Measurements from ENCODE around the gene ZBTB34. TPM values are rescaled to one million over a fixed set of nuclear protein-coding genes. Genes with fewer than 3 reads are reported as not detected.

ZBTB34 gene
- total RNA-seq, 1 experiment from 2014 or later = 1.6 TPM

DNA sequence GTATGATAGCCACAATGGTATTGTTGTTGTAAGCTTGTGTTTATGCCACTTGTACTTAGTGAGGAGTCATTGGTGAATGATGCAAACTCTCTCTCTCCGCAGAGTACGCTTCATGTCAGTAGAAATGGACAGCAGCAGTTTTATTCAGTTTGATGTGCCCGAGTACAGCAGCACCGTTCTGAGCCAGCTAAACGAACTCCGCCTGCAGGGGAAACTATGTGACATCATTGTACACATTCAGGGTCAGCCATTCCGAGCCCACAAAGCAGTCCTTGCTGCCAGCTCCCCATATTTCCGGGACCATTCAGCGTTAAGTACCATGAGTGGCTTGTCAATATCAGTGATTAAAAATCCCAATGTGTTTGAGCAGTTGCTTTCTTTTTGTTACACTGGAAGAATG is 18.8 kb downstream of the ZBTB34 start:
- no peak overlapping the region for H3K9ac ChIP-seq (ENCODE audit: low read length)
- no peaks in the 10 kb centered on the region for H3K9me2 ChIP-seq (replicated peaks; ENCODE audit: low read length)
- no peaks in the 10 kb centered on the region for H3K36me3 ChIP-seq (ENCODE audit: low read depth, low read length)
- H4K20me1 ChIP-seq (ENCODE audit: low read length) = no peaks in the 10 kb centered on the region
- TF ChIP-seq CTCF (conservative IDR thresholded peaks at IDR 0.05; ENCODE audit: low read depth, low read length) (no peak), EZH2phosphoT487 (IDR thresholded peaks at IDR 0.05; ENCODE audit: borderline replicate concordance, low read length) (no peak), EZH2 (IDR thresholded peaks at IDR 0.05; ENCODE audit: low read length, unreplicated experiment) (no peak)
- intact Hi-C loops (cut with micrococcal nuclease) = no loop called here
- POLR2A ChIA-PET (ENCODE audit: unreplicated experiment) = no interaction called here
- no peaks in the 10 kb centered on the region for H3K4me1 ChIP-seq (ENCODE audit: insufficient read depth, low read length)
- no peak overlapping the region for H2AFZ ChIP-seq (ENCODE audit: low read length)
- H3K9me3 ChIP-seq (ENCODE audit: low read length) = no peaks in the 10 kb centered on the region
- no peak overlapping the region for H3K27ac ChIP-seq (ENCODE audit: low read length)
- CTCF ChIA-PET = no interaction called here
- no peak overlapping the region for H3K4me2 ChIP-seq (ENCODE audit: low read length)
- no peak overlapping the region for H3K4me3 ChIP-seq (ENCODE audit: low read length)
- ATAC-seq (no peak), DNase-seq (no peak)
- H3F3A ChIP-seq (ENCODE audit: low read length, unreplicated experiment) = no peaks in the 10 kb centered on the region
- H3K79me2 ChIP-seq (ENCODE audit: low read length) = peaks cover 9% of the 10 kb centered on the region; the same call in 1 of the 2 replicates
- no peaks in the 10 kb centered on the region for H3K27me3 ChIP-seq (ENCODE audit: low read length)
- BruUV-seq (replicated peaks) = no TSS peak

GRCh38 chr9:126880226-126880946 is 19.9 kb downstream of the ZBTB34 start:
- ChIA-PET CTCF (no interaction called here), POLR2A (ENCODE audit: unreplicated experiment) (no interaction called here)
- Histone ChIP-seq H3K4me1 (ENCODE audit: insufficient read depth, low read length) (no peaks in the 10 kb centered on the region), H3K9ac (ENCODE audit: low read length) (no peak overlapping the region), H3K79me2 (ENCODE audit: low read length) (peaks cover 9% of the 10 kb centered on the region; the same call in 1 of the 2 replicates), H4K20me1 (ENCODE audit: low read length) (no peaks in the 10 kb centered on the region), H3K4me2 (ENCODE audit: low read length) (no peak overlapping the region), H2AFZ (ENCODE audit: low read length) (no peak overlapping the region), H3K36me3 (ENCODE audit: low read depth, low read length) (no peaks in the 10 kb centered on the region), H3K27ac (ENCODE audit: low read length) (no peak overlapping the region), H3K9me2 (replicated peaks; ENCODE audit: low read length) (no peaks in the 10 kb centered on the region), H3K4me3 (ENCODE audit: low read length) (no peak overlapping the region), H3F3A (ENCODE audit: low read length, unreplicated experiment) (no peaks in the 10 kb centered on the region), H3K9me3 (ENCODE audit: low read length) (no peaks in the 10 kb centered on the region), H3K27me3 (ENCODE audit: low read length) (no peaks in the 10 kb centered on the region)
- no TSS peak for BruUV-seq (replicated peaks)
- TF ChIP-seq EZH2 (IDR thresholded peaks at IDR 0.05; ENCODE audit: low read length, unreplicated experiment) (no peak), CTCF (conservative IDR thresholded peaks at IDR 0.05; ENCODE audit: low read depth, low read length) (no peak), EZH2phosphoT487 (IDR thresholded peaks at IDR 0.05; ENCODE audit: borderline replicate concordance, low read length) (no peak)
- DNase-seq (no peak), ATAC-seq (no peak)
- intact Hi-C loops (cut with micrococcal nuclease) = no loop called here

GRCh38 chr9:126880947-126881332 is 20.5 kb downstream of the ZBTB34 start:
- Histone ChIP-seq H2AFZ (ENCODE audit: low read length) (no peak overlapping the region), H3K4me3 (ENCODE audit: low read length) (no peak overlapping the region), H3K36me3 (ENCODE audit: low read depth, low read length) (no peaks in the 10 kb centered on the region), H3K9me2 (replicated peaks; ENCODE audit: low read length) (no peaks in the 10 kb centered on the region), H3F3A (ENCODE audit: low read length, unreplicated experiment) (no peaks in the 10 kb centered on the region), H4K20me1 (ENCODE audit: low read length) (no peaks in the 10 kb centered on the region), H3K9ac (ENCODE audit: low read length) (no peak overlapping the region), H3K79me2 (ENCODE audit: low read length) (peaks cover 9% of the 10 kb centered on the region; the same call in 1 of the 2 replicates), H3K4me2 (ENCODE audit: low read length) (no peak overlapping the region), H3K9me3 (ENCODE audit: low read length) (no peaks in the 10 kb centered on the region), H3K27ac (ENCODE audit: low read length) (no peak overlapping the region), H3K4me1 (ENCODE audit: insufficient read depth, low read length) (no peaks in the 10 kb centered on the region), H3K27me3 (ENCODE audit: low read length) (no peaks in the 10 kb centered on the region)
- ChIA-PET CTCF (no interaction called here), POLR2A (ENCODE audit: unreplicated experiment) (no interaction called here)
- no peak for DNase-seq
- BruUV-seq (replicated peaks) = no TSS peak
- intact Hi-C loops (cut with micrococcal nuclease) = no loop called here
- TF ChIP-seq EZH2 (IDR thresholded peaks at IDR 0.05; ENCODE audit: low read length, unreplicated experiment) = no peak
- no peak for TF ChIP-seq CTCF (conservative IDR thresholded peaks at IDR 0.05; ENCODE audit: low read depth, low read length)
- TF ChIP-seq EZH2phosphoT487 (IDR thresholded peaks at IDR 0.05; ENCODE audit: borderline replicate concordance, low read length) = no peak
- no peak for ATAC-seq

All from PC-3 (cell line).